Skeletal muscle cell (primary cell): ENCODE measurements around the gene PPP2R1B.
A peak's percentile ranks its signal among the peaks of the same experiment; 100 is the strongest.
"Not testable (repeated sequence)": the region's sequence is repeated elsewhere in the genome, so short reads cannot be mapped to it uniquely, and the experiment has no call there.

Experiments
- DNase-seq: peaks from one replicate; pipeline ENCODE4 v3.0.0-alpha.2; 2010; ENCODE audit warnings: low read depth
- H3K4me3 ChIP-seq: 2 replicates; pipeline ENCODE4 v1.5.1; 2011; ENCODE audit warnings: low read depth, mild to moderate bottlenecking, control low read depth, low read length, moderate library complexity

Gene PPP2R1B

DNA sequence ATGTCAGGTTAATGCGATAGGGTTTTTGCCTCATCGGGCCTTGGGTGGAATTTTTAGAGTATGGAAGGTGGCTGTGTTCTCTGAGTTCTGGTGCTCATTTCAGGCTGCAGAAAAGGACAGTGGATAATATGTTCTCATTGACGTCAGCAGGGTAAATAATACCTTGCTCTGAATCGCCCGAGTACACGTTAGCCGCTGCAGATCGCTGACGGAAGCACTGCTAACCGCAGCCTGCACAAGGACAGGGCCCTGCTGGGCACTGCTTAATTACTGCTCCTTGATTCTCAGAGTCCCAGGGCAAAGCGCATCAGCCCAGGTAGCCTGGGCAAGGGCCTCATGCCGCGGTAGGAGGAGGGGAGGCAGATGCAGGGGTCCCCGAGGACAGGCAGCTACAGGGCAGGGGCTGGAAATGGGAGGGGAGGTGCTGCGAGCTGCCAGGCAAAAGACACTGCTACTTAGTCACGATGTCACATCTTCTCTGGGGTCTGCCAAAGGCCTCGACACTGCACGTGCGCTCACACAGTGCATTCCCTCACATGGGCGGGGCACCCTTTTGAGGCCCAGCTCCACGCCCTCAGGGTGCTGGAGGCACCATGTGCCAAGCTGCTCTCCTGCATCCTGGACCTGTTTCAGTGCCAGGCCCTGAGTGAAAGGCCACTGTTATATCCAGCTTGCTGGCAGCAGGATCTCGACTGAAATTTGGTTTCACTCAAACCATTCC lies 35.2 kb downstream of the PPP2R1B start:
- no peak overlapping the region for H3K4me3 ChIP-seq
- DNase-seq: no peak

DNA sequence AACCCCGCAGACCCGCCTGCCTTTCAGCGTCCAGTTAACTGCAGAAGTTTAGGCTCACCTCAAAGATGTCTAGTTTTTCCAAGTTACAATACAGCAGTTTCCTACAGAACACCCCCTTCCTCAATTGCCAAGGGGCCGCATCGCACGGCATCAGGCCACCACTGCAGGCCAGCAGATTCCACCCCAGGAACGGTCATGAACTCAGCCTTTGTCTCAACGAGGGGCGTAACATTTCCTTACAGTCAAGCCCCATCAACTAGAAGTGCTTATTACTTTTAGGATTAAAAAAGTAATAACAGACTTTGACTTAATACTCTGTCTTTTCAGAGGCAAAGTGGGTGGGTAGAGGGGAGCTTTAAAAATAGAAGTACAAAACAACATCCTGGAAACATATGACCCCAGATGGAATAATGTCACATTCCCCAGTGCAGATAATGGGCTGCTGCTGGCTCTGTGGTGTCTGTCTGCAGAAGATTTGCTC lies 36.3 kb downstream of the PPP2R1B start:
- DNase-seq: no peak
- no peak overlapping the region for H3K4me3 ChIP-seq

GRCh38 chr11:111729071-111729830 lies 36.9 kb downstream of the PPP2R1B start:
- H3K4me3 ChIP-seq: no peak overlapping the region
- DNase-seq: no peak

DNA sequence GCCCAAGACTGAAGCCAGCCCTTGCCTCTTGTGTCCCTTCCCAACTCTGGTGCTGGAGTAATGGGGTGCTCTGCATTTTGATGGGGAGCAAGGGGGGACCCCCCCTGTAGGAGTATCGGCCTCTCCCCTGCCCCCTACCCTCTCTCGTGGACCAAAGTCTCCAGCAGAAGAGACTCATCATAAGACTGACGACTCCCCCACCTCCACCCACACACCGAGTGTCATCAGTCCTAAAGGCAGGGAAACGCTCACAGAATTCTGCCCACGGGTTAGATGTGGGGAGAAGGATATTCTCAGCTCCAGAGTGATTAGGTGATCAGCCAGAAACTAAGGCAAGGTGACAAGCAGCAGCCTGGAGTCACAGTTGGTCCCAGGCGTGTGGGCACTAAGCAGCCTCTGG lies 38.8 kb downstream of the PPP2R1B start:
- no peak overlapping the region for H3K4me3 ChIP-seq
- DNase-seq: no peak

- DNase-seq: no peak
- no peak overlapping the region for H3K4me3 ChIP-seq
These were observed 39.9 kb downstream of the PPP2R1B start for GRCh38 chr11:111726301-111726713.

DNA sequence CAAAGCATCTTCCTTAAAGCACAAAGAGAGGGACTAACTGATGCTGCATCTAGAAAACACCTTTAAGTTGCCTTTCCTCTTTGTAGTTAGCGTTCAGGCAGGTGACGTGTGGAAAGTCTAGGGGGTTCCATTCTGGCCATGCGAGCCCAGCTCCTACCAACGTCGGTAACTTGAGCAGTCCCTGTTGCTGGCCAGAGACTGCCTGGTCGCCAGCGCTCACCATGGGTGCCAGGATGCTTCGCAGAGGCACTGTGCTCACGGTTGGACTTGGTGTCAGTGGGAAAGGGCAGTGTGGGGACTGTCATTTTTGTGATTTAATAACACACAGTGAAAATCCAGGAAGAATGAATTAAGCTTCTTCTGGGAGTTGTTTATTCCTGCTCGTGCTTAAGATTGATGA lies 40.6 kb downstream of the PPP2R1B start:
- no peak overlapping the region for H3K4me3 ChIP-seq
- no peak for DNase-seq

GRCh38 chr11:111724615-111725129 lies 41.5 kb downstream of the PPP2R1B start:
- H3K4me3 ChIP-seq: no peak overlapping the region
- no peak for DNase-seq

- DNase-seq: no peak
- no peak overlapping the region for H3K4me3 ChIP-seq
These were observed 42.6 kb downstream of the PPP2R1B start for GRCh38 chr11:111723595-111723994.

- no peak for DNase-seq
- no peak overlapping the region for H3K4me3 ChIP-seq
These were observed 43.7 kb downstream of the PPP2R1B start for GRCh38 chr11:111722501-111722900.

DNA sequence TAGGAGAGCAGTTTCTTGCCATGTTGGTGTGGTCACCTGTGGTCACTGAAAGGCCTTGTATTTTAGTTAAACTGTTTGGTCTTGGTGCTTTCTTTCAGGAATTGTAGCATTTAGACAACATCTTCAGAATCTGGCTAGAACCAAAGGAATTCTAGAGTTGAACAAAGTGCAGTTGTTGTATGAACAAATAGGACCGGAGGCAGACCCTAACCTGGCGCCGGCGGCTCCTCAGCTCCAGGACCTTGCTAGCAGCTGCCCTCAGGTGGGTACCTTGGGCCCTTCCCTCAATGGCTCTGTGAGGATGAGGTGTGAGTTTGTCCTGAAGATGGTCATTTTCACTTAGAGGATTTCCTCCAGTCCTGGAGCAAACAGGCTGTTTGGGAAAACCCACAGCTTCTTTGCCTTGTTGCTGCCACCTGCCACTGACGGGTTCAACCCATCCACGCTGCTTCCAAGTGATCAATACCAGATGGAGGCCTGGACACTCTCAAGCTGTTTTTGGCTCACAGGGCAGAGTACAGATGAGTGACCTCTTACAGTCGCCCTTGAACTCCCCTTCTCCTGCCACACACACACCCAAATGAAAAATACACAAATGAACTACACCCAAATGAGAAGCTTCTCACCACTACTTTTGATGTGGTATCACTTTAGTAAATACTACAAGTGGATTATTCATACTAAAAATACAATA lies 45.2 kb downstream of the PPP2R1B start:
- H3K4me3 ChIP-seq: no peak overlapping the region
- DNase-seq: no peak

- no peak for DNase-seq
- H3K4me3 ChIP-seq: no peak overlapping the region
These were observed 46.8 kb downstream of the PPP2R1B start for GRCh38 chr11:111719379-111719778.

- DNase-seq: no peak
These were observed 47.3 kb downstream of the PPP2R1B start for GRCh38 chr11:111718859-111719258.

GRCh38 chr11:111718436-111718835 lies 47.8 kb downstream of the PPP2R1B start:
- H3K4me3 ChIP-seq: no peak overlapping the region
- peak; percentile 40 for DNase-seq

More at GRCh38 chr11:111718859-111719258, 47.3 kb downstream of the PPP2R1B start:
- H3K4me3 ChIP-seq: no peak overlapping the region

GRCh38 chr11:111717660-111718059 lies 48.5 kb downstream of the PPP2R1B start:
- DNase-seq, H3K4me3 ChIP-seq: not testable (repeated sequence)

- no peak overlapping the region for H3K4me3 ChIP-seq
- no peak for DNase-seq
These were observed 50.9 kb downstream of the PPP2R1B start for GRCh38 chr11:111715142-111715816.

- H3K4me3 ChIP-seq: no peak overlapping the region
- no peak for DNase-seq
These were observed 51.7 kb downstream of the PPP2R1B start for GRCh38 chr11:111714522-111714921.

DNA sequence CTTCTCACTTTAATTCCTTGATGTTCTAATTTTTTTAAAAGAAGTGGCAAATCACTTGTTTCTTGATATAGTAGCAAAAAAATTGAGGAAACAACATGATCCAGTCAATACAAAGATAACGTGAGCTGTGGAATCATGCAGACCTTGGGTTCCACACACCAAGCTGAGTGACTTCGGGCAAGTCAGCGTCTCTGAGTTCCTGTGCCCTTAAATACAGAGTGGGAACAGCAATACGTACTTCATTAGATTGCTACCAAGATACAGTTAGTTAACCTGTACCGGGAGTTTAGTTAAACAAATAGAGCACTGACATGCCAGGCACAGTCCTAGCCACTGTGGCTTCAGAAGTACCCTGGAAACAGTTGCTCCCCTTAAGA lies 58.5 kb downstream of the PPP2R1B start:
- no peak for DNase-seq
- no peak overlapping the region for H3K4me3 ChIP-seq

DNA sequence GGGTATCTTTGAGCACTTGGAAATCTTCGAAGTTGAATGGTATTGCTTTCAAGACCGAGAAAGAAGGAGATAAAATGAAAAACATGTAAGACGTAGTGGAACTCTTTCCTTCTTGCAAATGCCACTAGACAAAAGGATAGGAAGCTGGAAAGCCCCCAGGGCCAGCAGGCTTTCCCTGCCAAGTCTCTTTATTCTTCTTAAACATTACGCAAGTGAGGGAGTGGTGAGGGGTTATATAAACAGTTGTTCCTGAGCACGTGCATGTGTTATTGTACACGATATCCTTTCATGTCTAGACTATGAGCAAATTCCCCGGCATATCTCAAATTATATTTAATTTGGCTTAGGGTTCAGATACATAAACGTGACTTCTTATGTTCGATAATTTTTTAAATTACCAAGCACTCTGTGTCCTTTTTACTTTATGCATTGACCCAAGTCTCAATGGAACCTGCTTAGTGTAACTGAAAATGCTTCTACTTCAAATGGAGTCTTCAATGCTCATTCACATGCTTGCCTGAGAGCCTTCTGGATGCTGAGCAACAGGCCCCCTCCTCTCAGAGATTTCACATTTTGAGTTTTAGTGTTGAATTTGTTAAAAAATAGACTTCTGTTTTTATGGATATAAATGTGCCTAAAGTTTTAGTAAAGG lies 59.0 kb downstream of the PPP2R1B start:
- no peak overlapping the region for H3K4me3 ChIP-seq
- DNase-seq: peak; percentile 73

- no peak for DNase-seq
- H3K4me3 ChIP-seq: no peak overlapping the region
These were observed 62.6 kb downstream of the PPP2R1B start for GRCh38 chr11:111703576-111703975.
